ENCODE results near the gene C1orf210. TPM values are rescaled to one million over a fixed set of nuclear protein-coding genes. Genes with fewer than 3 reads are reported as not detected.
A peak's percentile ranks its signal among the peaks of the same experiment; 100 is the strongest.

The C1orf210 gene
- total and polyA plus RNA-seq, 2 of the 4 experiments (the other 2 are of a cell fraction) = not detected

DNA sequence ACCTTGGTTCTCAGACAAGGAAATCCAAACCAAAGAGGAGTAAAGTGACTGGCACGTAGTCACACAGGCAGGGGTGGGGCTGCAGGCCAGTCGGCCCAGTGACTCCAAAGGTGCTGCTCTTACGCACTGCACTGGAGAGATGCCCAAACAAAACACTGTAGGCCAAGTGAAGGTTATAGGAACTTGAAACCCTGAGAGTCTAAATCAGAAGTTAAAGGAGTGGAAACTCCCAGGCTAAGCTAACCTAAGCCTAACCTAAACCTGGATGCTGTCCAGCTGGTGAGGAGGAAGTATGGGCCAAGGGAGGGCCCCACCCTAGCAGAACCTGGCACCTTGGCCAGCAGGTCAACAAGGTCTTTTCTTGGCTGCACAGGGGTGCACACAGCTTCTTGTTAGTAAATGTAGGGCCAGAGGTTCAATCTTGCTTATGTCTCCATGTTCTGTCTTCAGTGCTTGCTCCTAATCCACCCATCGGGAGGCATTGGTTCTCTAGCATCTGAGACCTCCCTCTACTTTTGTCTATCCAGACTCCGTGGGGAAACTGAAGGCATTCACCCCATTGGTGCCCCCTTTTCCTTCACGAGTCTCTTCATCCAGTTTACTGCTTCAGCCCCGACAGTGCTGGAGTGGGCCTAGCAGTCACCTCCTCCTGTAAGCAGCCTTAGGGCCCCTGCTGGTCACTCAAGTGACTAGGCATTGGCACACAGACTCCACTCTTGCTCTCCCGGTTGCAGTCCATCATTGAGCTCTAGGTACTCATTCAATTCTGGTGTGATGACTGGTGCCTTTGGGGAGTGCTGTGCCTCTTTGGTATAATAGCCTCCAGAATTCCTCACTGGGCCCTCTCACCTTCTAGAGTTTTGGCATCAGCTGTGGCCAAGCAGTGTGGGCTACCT is 28.5 kb downstream of the C1orf210 start:
- no TSS peak for BruUV-seq (replicated peaks)
- Histone ChIP-seq H2BK20ac (ENCODE audit: low read depth, low read length) (no peak overlapping the region), H2AK5ac (ENCODE audit: low read depth, low read length) (no peak overlapping the region; the same call in 1 of the 2 replicates), H2BK5ac (ENCODE audit: low read depth, low read length, poor library complexity, severe bottlenecking) (no peak overlapping the region), H3K4ac (ENCODE audit: low read depth, low read length) (no peak overlapping the region), H3K9me1 (ENCODE audit: insufficient read depth, low read length) (no peaks in the 10 kb centered on the region), H4K8ac (ENCODE audit: low read depth in 2 of 2, low read length in 2 of 2) (no peak overlapping the region), H3K9me3 (ENCODE audit: control insufficient read depth, insufficient read depth, low read length) (peaks cover 7% of the 10 kb centered on the region; the same call in 1 of the 2 replicates), H3K27ac (ENCODE audit: insufficient read depth, low read length) (no peak overlapping the region), H3K23ac (ENCODE audit: low read depth, low read length) (no peak overlapping the region), H3K9ac (ENCODE audit: low read depth, low read length) (no peak overlapping the region), H4K5ac (ENCODE audit: low read depth, low read length) (no peak overlapping the region), H4K91ac (ENCODE audit: insufficient read depth, low read depth, low read length) (no peak overlapping the region), H2BK120ac (ENCODE audit: low read depth, low read length) (no peak overlapping the region), H2AFZ (replicated peaks; ENCODE audit: low read length, poor library complexity) (no peak overlapping the region), H4K20me1 (ENCODE audit: insufficient read depth, low read length) (no peaks in the 10 kb centered on the region), H3K14ac (replicated peaks; ENCODE audit: low read depth, low read length) (no peak overlapping the region), H2AK9ac (replicated peaks; ENCODE audit: low read depth, low read length, poor library complexity) (peak overlapping the region; percentile 42), H3K79me1 (ENCODE audit: low read depth in 1 of 2, low read length in 2 of 2) (no peaks in the 10 kb centered on the region), H3K27me3 (ENCODE audit: control insufficient read depth, insufficient read depth, low read length) (peaks cover 38% of the 10 kb centered on the region), H3K4me3 (ENCODE audit: insufficient read depth, low read depth, low read length) (no peak overlapping the region), H3K36me3 (ENCODE audit: control insufficient read depth, insufficient read depth, low read length) (no peaks in the 10 kb centered on the region), H3K18ac (ENCODE audit: low read depth, low read length) (no peak overlapping the region), H3K4me2 (ENCODE audit: low read depth, low read length) (no peak overlapping the region), H3K4me1 (ENCODE audit: control insufficient read depth, insufficient read depth, low read length) (no peaks in the 10 kb centered on the region), H2BK15ac (ENCODE audit: low read depth, low read length) (no peak overlapping the region), H3K56ac (ENCODE audit: extremely low read depth, insufficient read depth, low read length) (no peak overlapping the region)
- in situ Hi-C loops (cut with MboI; ENCODE audit: low sequenced_read_pairs) = no loop called here
- ChIA-PET POLR2A (ENCODE audit: unreplicated experiment) (no interaction called here), CTCF (no interaction called here)
- no peak for DNase-seq
- ATAC-seq (ENCODE audit: low read depth) = no peak
- TF ChIP-seq MAZ (IDR thresholded peaks at IDR 0.05; ENCODE audit: borderline replicate concordance, low read depth, low read length) (no peak), CEBPB (IDR thresholded peaks at IDR 0.05; ENCODE audit: low read depth, low read length) (no peak), MXI1 (IDR thresholded peaks at IDR 0.05; ENCODE audit: borderline replicate concordance, low read depth, low read length) (no peak), RFX5 (IDR thresholded peaks at IDR 0.05; ENCODE audit: low read depth, low read length) (no peak), NFE2L2 (IDR thresholded peaks at IDR 0.05; ENCODE audit: low read depth, low read length) (no peak)
- TF ChIP-seq, protein P1, sequence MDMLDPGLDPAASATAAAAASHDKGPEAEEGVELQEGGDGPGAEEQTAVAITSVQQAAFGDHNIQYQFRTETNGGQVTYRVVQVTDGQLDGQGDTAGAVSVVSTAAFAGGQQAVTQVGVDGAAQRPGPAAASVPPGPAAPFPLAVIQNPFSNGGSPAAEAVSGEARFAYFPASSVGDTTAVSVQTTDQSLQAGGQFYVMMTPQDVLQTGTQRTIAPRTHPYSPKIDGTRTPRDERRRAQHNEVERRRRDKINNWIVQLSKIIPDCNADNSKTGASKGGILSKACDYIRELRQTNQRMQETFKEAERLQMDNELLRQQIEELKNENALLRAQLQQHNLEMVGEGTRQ (IDR thresholded peaks at IDR 0.05; ENCODE audit: low read depth, low read length) = no peak
- TF ChIP-seq, protein P2, sequence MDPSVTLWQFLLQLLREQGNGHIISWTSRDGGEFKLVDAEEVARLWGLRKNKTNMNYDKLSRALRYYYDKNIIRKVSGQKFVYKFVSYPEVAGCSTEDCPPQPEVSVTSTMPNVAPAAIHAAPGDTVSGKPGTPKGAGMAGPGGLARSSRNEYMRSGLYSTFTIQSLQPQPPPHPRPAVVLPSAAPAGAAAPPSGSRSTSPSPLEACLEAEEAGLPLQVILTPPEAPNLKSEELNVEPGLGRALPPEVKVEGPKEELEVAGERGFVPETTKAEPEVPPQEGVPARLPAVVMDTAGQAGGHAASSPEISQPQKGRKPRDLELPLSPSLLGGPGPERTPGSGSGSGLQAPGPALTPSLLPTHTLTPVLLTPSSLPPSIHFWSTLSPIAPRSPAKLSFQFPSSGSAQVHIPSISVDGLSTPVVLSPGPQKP (IDR thresholded peaks at IDR 0.05; ENCODE audit: borderline replicate concordance, low read depth, low read length) = no peak
- intact Hi-C loops (cut with micrococcal nuclease) = no loop called here
- dilution Hi-C loops (cut with HindIII; ENCODE audit: low sequenced_read_pairs, unreplicated experiment) = no loop called here
- WGBS, 2 experiments (ENCODE audit: extremely low coverage in 2 of 2, insufficient read length in 1 of 2) = 80% methylated on average over 2 of the region's 8 CpGs; no CpG with 5 or more reads in 1 of the 2 experiments
